ENCODE measurements around the gene FOXJ1.

The FOXJ1 gene

GRCh38 chr17:76160896-76161528, 20.0 kb upstream of the FOXJ1 start:
- FAIRE-seq: no peak

GRCh38 chr17:76159157-76159556, 18.1 kb upstream of the FOXJ1 start:
- FAIRE-seq: no peak

GRCh38 chr17:76157759-76158158, 16.7 kb upstream of the FOXJ1 start:
- FAIRE-seq: no peak

- no peak for FAIRE-seq
These were observed 15.6 kb upstream of the FOXJ1 start for GRCh38 chr17:76156662-76156991.

- no peak for FAIRE-seq
These were observed 15.1 kb upstream of the FOXJ1 start for GRCh38 chr17:76155988-76156661.

GRCh38 chr17:76154936-76155845, 14.1 kb upstream of the FOXJ1 start:
- FAIRE-seq: no peak

- FAIRE-seq: no peak
These were observed 13.2 kb upstream of the FOXJ1 start for GRCh38 chr17:76154292-76154691.

- no peak for FAIRE-seq
These were observed 12.6 kb upstream of the FOXJ1 start for GRCh38 chr17:76153640-76154039.

GRCh38 chr17:76153202-76153601, 12.2 kb upstream of the FOXJ1 start:
- no peak for FAIRE-seq

GRCh38 chr17:76152591-76152990, 11.5 kb upstream of the FOXJ1 start:
- no peak for FAIRE-seq

GRCh38 chr17:76151896-76152454, 10.9 kb upstream of the FOXJ1 start:
- FAIRE-seq: no peak

- no peak for FAIRE-seq
These were observed 9.9 kb upstream of the FOXJ1 start for GRCh38 chr17:76150712-76151622.

- FAIRE-seq: no peak
These were observed 8.2 kb upstream of the FOXJ1 start for GRCh38 chr17:76149214-76149613.

GRCh38 chr17:76148015-76148326, 6.9 kb upstream of the FOXJ1 start:
- FAIRE-seq: no peak

- FAIRE-seq: no peak
These were observed 6.4 kb upstream of the FOXJ1 start for GRCh38 chr17:76147211-76148014.

- no peak for FAIRE-seq
These were observed 5.2 kb upstream of the FOXJ1 start for GRCh38 chr17:76146053-76146851.

GRCh38 chr17:76145231-76146052, 4.4 kb upstream of the FOXJ1 start:
- FAIRE-seq: no peak

GRCh38 chr17:76142585-76143041, 1.6 kb upstream of the FOXJ1 start:
- FAIRE-seq: no peak

- no peak for FAIRE-seq
These were observed 1.1 kb upstream of the FOXJ1 start for GRCh38 chr17:76142039-76142584.

Measured in TTC549 (cell line).